Ovary (tissue), 9 donors: ENCODE results near the gene FBXL20. TPM values are rescaled to one million over a fixed set of nuclear protein-coding genes. Genes with fewer than 3 reads are reported as not detected.
"Not testable (repeated sequence)": the region's sequence is repeated elsewhere in the genome, so short reads cannot be mapped to it uniquely, and the experiment has no call there.

Experiments
- DNase-seq, 5 donors: peaks; one replicate each; pipeline ENCODE4 v3.0.0-alpha.2; 2019 to 2020
- H3K27ac ChIP-seq, 2 donors: fragments of 200-600 bp; one replicate each; pipeline versions ENCODE4 v1.5.1 to v1.8.0; 2019 to 2022
- H3K27me3 ChIP-seq: fragments of 200-600 bp; one replicate; pipeline ENCODE4 v1.8.0; 2022
- H3K36me3 ChIP-seq: fragments of 200-600 bp; sonication (generic); one replicate; pipeline ENCODE4 v1.5.1; 2019
- H3K4me1 ChIP-seq: one replicate; pipeline ENCODE4 v1.8.1; 2013; ENCODE audit warnings: mild to moderate bottlenecking, moderate library complexity; ENCODE audit not compliant: insufficient read depth
- H3K4me3 ChIP-seq: fragments of 200-600 bp; sonication (generic); one replicate; pipeline ENCODE4 v1.5.1; 2017
- H3K9me3 ChIP-seq, 2 donors: fragments of 200-600 bp in 1 of 2; sonication (generic) in 1 of 2; one replicate each; pipeline versions ENCODE4 v1.5.1 to v1.8.1; 2013 to 2019; ENCODE audit warnings: mild to moderate bottlenecking in 1 of 2, moderate library complexity in 1 of 2
- EP300 ChIP-seq: sonication (generic); formaldehyde crosslinking; IDR thresholded peaks from one replicate; pipeline ENCODE4 v1.6.1; 2017; ENCODE audit warnings: antibody characterized with exemption
- POLR2A ChIP-seq: fragments of 450-650 bp; IDR thresholded peaks from one replicate; pipeline ENCODE4 v1.6.1; 2017; ENCODE audit warnings: antibody characterized with exemption, mild to moderate bottlenecking, moderate library complexity
- WGBS, 3 donors: extraction: QIAGEN DNeasy Blood & Tissue Kit in 1 of 3; methylation state at CpG; one replicate each; pipeline versions ENCODE4 v1.1.5 to v1.1.7; 2013 to 2017; 5-methylcytosine and 5-hydroxymethylcytosine counted together
- intact Hi-C, 4 donors: fragments of 100-400 bp; cut with DNase I; formaldehyde crosslinking; loops; one replicate each; pipeline versions ENCODE4 v1.11.0 to v1.15.1; 2022 to 2023
- polyA plus RNA-seq, 2 donors: library from polyadenylated mRNA; stranded (reverse); fragments of 200-250 nt in 1 of 2; fragments of 350-450 nt in 1 of 2; fragmentation: Illumina TruSeq in 1 of 2; extraction: RNeasy Lipid Tissue Mini Kit (QIAGEN cat#74804) in 1 of 2; gene quantifications; one replicate each; pipeline ENCODE4 v1.2.3, GENCODE V29; 2013 to 2014
- total RNA-seq, 7 donors: library from RNA; depleted of rRNA in 2 of 7; stranded (reverse); fragments of >200 nt in 2 of 7; fragmentation: NEBNext Ultra II Directional in 3 of 7; extraction: Animal tissue kit (Norgen Biotek cat#: 25700) in 3 of 7; gene quantifications; one replicate each; pipeline versions ENCODE4 v1.1.0 to v1.2.4, GENCODE V29; 2016 to 2023
- TF ChIP-seq, protein P1 (sequence below), 3 donors: fragments of 450-650 bp in 2 of 3; fragments of 200-600 bp in 1 of 3; IDR thresholded peaks; one replicate each; pipeline versions ENCODE4 v1.5.1 to v1.8.0; 2016 to 2022; ENCODE audit warnings: antibody characterized with exemption in 3 of 3, mild to moderate bottlenecking in 1 of 3
- donor health status: DM: no; HTN: no; CAD: no; lungs with moderate emphysema.
- donor health status: DM: no; HTN: no; CAD: no.
- donor health status: Bipolar disorder and iron deficiency.
- donor health status: DM: yes; HTN: yes; CAD: no.
- donor health status: DM: no; HTN: no; CAD: no.
- donor health status: DM: yes; HTN: yes; CAD: no.

The FBXL20 gene
- total and polyA plus RNA-seq, 9 donors = 4.7 to 25.2 (median 16.6) TPM

DNA sequence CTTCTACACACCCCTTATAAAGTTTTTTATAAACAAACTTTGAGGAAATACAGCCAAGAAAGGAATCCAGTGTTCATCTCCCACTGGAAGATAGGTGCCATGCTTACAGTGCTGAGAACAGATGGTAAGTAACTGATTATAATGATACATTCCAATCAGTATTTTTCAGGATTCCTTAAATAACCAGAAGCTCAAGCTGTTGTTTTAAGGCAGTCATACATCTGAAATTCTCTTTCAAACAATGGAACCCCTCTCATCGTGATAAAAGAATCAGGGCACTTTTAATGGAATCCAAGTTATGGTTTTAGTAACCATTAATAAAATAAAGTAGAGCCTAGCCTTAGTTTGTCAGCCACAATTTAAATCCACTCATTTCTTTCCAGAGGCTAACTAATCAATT, 119.6 kb downstream of the FBXL20 start:
- no peaks in the 10 kb centered on the region for H3K27me3 ChIP-seq
- intact Hi-C loops = no loop called here
- no peaks in the 10 kb centered on the region for H3K4me1 ChIP-seq
- H3K9me3 ChIP-seq = no peaks in the 10 kb centered on the region
- WGBS, 3 donors = 11 to 23% (median 14%) methylated on average over 1 of the region's 1 CpG
- TF ChIP-seq, protein P1, sequence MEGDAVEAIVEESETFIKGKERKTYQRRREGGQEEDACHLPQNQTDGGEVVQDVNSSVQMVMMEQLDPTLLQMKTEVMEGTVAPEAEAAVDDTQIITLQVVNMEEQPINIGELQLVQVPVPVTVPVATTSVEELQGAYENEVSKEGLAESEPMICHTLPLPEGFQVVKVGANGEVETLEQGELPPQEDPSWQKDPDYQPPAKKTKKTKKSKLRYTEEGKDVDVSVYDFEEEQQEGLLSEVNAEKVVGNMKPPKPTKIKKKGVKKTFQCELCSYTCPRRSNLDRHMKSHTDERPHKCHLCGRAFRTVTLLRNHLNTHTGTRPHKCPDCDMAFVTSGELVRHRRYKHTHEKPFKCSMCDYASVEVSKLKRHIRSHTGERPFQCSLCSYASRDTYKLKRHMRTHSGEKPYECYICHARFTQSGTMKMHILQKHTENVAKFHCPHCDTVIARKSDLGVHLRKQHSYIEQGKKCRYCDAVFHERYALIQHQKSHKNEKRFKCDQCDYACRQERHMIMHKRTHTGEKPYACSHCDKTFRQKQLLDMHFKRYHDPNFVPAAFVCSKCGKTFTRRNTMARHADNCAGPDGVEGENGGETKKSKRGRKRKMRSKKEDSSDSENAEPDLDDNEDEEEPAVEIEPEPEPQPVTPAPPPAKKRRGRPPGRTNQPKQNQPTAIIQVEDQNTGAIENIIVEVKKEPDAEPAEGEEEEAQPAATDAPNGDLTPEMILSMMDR (IDR thresholded peaks at IDR 0.05) = no peak
- no peak for TF ChIP-seq EP300
- TF ChIP-seq POLR2A = no peak
- no peak for DNase-seq
- no peak overlapping the region for H3K27ac ChIP-seq
- H3K4me3 ChIP-seq = no peak overlapping the region
- H3K36me3 ChIP-seq = no peaks in the 10 kb centered on the region

DNA sequence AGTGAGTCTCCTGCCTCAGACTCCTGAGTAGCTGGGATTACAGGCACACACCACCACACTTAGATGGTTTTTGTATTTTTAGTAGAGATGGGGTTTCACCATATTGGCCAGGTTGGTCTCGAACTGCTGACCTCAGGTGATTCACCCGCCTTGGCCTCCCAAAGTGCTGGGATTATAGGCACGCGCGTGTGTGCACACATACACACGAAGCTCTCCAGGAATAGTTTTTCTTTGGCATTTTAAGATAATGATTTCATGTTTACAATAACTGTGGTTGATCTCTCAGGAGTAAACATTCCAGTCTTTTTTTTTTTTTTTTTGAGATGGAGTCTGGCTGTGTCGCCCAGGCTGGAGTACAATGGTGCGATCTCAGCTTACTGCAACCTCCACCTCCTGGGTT, 123.2 kb downstream of the FBXL20 start:
- H3K9me3 ChIP-seq, DNase-seq, H3K36me3 ChIP-seq, H3K27ac ChIP-seq, H3K27me3 ChIP-seq, intact Hi-C loops, H3K4me1 ChIP-seq, H3K4me3 ChIP-seq: not testable (repeated sequence)
- 81 to 86% (median 85%) methylated on average over 8 of the region's 8 CpGs for WGBS, 3 donors

DNA sequence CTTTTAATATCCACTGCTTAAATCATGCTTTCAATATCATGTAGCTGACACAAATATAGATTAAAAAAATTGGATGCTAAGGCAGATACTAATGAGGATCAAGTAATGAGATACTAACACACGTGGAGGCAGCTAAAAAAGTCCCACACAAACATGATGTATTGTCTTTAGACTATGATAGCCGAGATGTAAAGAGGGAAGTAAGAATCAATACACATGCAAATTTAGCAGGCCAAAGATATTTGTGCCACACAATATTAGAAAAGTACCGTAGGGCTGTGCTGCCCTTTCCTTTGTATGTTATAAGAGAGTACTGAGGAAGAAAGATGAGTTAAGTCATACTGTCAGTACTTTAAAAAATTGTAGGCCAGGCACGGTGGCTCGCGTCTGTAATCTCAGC, 124.3 kb downstream of the FBXL20 start:
- Histone ChIP-seq H3K36me3 (no peaks in the 10 kb centered on the region), H3K27me3 (no peaks in the 10 kb centered on the region), H3K9me3 (no peaks in the 10 kb centered on the region), H3K4me3 (no peak overlapping the region), H3K27ac (no peak overlapping the region), H3K4me1 (no peaks in the 10 kb centered on the region)
- intact Hi-C loops = no loop called here
- TF ChIP-seq POLR2A = no peak
- TF ChIP-seq, protein P1 (IDR thresholded peaks at IDR 0.05) = no peak
- no peak for TF ChIP-seq EP300
- 66 to 74% (median 69%) methylated on average over 6 of the region's 6 CpGs for WGBS, 3 donors
- DNase-seq = no peak

DNA sequence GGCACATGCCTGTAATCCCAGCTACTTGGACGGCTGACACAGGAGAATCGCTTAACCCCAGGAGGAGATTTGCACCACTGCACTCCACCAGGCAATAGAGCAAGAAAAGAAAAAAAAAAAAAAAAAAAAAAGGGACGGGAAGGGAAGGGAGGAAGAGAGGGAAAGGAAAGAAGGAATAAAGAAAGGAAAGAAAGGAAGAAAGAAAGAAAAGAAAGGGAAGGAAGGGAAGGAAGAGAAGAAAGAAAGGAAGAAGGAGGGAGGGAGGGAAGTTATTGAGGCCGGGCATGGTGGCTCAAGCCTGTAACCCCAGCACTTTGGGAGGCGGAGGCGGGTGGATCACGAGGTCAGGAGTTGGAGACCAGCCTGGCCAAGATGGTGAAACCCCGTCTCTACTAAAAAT, 125.3 kb downstream of the FBXL20 start:
- H3K9me3 ChIP-seq = no peaks in the 10 kb centered on the region
- H3K27me3 ChIP-seq = no peaks in the 10 kb centered on the region
- DNase-seq = no peak
- no peaks in the 10 kb centered on the region for H3K4me1 ChIP-seq
- H3K27ac ChIP-seq = no peak overlapping the region
- H3K4me3 ChIP-seq = no peak overlapping the region
- no peak for TF ChIP-seq EP300
- TF ChIP-seq POLR2A = no peak
- TF ChIP-seq, protein P1 (IDR thresholded peaks at IDR 0.05) = no peak
- intact Hi-C loops = no loop called here
- no peaks in the 10 kb centered on the region for H3K36me3 ChIP-seq
- 91 to 94% (median 92%) methylated on average over 8 of the region's 8 CpGs for WGBS, 3 donors

DNA sequence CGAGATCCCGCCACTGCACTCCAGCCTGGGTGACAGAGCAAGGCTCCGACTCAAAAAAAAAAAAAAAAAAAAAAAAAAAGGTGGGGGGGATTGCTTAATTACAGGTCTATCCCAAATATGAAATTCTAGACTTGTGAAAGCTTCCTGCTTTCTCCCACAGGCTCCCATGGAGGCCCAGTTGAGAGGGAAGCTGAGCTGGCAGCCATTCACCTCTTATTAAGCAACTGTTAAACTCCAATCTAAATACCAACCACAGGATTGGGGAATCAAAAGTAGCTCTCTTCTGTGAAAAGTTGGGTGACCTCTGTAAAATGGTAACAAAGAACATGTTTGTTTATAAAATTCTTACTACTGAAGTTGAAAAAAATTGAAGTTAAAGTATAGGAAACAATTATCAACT, 129.9 kb downstream of the FBXL20 start:
- DNase-seq = no peak
- WGBS, 3 donors = 91 to 95% (median 94%) methylated on average over 3 of the region's 3 CpGs
- TF ChIP-seq EP300 (no peak), POLR2A (no peak)
- TF ChIP-seq, protein P1 (IDR thresholded peaks at IDR 0.05) = no peak
- intact Hi-C loops = no loop called here
- Histone ChIP-seq H3K36me3 (no peaks in the 10 kb centered on the region), H3K27me3 (no peaks in the 10 kb centered on the region), H3K27ac (no peak overlapping the region), H3K4me3 (no peak overlapping the region), H3K9me3 (no peaks in the 10 kb centered on the region), H3K4me1 (no peaks in the 10 kb centered on the region)
